DMS 273 (cell line): ENCODE results near the gene RBL1.
A peak's percentile ranks its signal among the peaks of the same experiment; 100 is the strongest.
"Not testable (repeated sequence)": the region's sequence is repeated elsewhere in the genome, so short reads cannot be mapped to it uniquely, and the experiment has no call there.

ENCODE experiments used
- DNase-seq: peaks from one replicate; lab custom pipeline; 2025; ENCODE audit not compliant: unreplicated experiment; lab: John Stamatoyannopoulos, UW

Gene RBL1, protein sequence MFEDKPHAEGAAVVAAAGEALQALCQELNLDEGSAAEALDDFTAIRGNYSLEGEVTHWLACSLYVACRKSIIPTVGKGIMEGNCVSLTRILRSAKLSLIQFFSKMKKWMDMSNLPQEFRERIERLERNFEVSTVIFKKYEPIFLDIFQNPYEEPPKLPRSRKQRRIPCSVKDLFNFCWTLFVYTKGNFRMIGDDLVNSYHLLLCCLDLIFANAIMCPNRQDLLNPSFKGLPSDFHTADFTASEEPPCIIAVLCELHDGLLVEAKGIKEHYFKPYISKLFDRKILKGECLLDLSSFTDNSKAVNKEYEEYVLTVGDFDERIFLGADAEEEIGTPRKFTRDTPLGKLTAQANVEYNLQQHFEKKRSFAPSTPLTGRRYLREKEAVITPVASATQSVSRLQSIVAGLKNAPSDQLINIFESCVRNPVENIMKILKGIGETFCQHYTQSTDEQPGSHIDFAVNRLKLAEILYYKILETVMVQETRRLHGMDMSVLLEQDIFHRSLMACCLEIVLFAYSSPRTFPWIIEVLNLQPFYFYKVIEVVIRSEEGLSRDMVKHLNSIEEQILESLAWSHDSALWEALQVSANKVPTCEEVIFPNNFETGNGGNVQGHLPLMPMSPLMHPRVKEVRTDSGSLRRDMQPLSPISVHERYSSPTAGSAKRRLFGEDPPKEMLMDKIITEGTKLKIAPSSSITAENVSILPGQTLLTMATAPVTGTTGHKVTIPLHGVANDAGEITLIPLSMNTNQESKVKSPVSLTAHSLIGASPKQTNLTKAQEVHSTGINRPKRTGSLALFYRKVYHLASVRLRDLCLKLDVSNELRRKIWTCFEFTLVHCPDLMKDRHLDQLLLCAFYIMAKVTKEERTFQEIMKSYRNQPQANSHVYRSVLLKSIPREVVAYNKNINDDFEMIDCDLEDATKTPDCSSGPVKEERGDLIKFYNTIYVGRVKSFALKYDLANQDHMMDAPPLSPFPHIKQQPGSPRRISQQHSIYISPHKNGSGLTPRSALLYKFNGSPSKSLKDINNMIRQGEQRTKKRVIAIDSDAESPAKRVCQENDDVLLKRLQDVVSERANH

GRCh38 chr20:37095599-37096414, at the start of gene RBL1:
Gene RBL1 (minus strand): TSS chr20:37095997. CDS start chr20:37095928, 69 bp downstream.
- DNase-seq: peak; percentile 96

DNA sequence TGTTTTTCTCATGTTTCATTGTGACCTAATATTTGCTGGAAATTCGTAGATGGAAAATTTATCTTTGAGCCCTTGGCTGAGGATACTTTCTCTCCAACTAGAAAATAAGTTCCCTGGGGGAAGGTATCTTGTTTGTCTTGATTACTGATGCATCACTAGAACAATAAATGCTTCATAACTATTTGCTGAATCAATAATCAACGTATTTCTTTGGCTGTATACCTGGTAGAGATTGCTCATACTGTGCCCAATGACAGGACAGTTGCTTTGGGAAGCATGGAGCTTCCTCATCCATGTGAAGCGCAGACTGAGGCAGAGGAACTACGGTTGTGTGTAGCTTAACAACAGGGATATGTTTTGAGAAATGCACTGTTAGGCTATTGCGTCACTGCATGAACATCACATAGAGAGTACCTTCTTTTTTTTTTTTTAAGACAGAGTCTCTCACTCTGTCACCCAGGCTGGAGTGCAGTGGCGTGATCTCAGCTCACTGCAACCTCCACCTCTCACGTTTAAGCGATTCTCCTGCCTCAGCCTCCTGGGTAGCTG, 49.1 kb upstream of the RBL1 start:
- no peak for DNase-seq

GRCh38 chr20:37142708-37143107, 46.9 kb upstream of the RBL1 start:
- no peak for DNase-seq

- no peak for DNase-seq
Measured at GRCh38 chr20:37137547-37137946, 41.8 kb upstream of the RBL1 start.

GRCh38 chr20:37133952-37134351, 38.2 kb upstream of the RBL1 start:
- no peak for DNase-seq

GRCh38 chr20:37131486-37131885, 35.7 kb upstream of the RBL1 start:
- no peak for DNase-seq

DNA sequence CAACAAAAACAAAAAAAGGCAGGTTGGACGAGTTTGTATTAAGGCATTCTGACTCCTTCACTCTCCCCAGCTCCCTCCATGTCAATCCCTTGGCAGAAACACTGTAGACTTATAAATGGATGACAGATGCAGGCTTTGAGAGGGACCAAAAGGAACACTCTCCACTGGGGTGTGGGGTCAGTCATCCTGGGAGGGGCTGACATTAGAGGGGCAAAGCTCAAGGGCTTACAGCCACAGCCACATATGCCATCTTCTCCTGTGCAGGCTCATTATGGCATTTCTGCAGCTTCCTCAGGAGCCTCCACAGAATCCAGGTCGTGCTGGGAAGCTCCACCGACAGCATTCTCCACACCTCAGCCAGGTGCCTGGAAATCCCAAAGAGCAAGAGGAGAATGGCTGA, 33.0 kb upstream of the RBL1 start:
- DNase-seq: no peak

DNA sequence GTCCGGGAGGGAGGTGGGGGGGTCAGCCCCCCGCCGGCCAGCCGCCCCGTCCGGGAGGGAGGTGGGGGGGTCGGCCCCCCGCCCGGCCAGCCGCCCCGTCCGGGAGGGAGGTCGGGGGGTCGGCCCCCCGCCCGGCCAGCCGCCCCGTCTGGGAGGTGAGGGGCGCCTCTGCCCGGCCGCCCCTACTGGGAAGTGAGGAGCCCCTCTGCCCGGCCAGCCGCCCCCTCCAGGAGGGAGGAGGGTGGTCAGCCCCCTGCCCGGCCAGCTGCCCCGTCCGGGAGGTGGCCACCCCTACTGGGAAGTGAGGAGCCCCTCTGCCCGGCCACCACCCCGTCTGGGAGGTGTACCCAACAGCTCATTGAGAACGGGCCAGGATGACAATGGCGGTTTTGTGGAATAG, 30.5 kb upstream of the RBL1 start:
- not testable (repeated sequence) for DNase-seq

- no peak for DNase-seq
Measured at GRCh38 chr20:37123441-37123840, 27.6 kb upstream of the RBL1 start.

GRCh38 chr20:37120497-37120896, 24.7 kb upstream of the RBL1 start:
- no peak for DNase-seq

- DNase-seq: no peak
Measured at GRCh38 chr20:37119356-37120036, 23.7 kb upstream of the RBL1 start.

DNA sequence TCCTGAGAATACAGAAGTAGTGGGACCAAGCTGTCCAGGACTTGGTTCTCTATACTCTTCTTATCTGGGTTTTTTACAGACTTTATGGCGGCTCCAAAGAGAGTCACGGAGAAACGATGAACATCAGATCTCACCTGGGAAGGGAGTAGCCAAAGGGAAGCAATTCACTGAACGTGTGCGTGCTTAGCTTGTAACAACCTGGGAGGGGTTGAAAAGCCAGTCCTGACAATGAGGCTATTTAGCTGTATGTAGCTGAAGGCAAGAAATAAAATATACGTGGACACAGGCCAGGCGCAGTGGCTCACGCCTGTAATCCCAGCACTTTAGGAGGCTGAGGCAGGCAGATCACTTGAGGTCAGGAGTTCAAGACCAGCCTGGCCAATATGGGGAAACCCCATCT, 18.2 kb upstream of the RBL1 start:
- no peak for DNase-seq

GRCh38 chr20:37111926-37112455, 16.2 kb upstream of the RBL1 start:
- DNase-seq: no peak

GRCh38 chr20:37108676-37109075, 12.9 kb upstream of the RBL1 start:
- DNase-seq: no peak

- DNase-seq: peak; percentile 49
Measured at GRCh38 chr20:37102571-37102970, 6.8 kb upstream of the RBL1 start.

DNA sequence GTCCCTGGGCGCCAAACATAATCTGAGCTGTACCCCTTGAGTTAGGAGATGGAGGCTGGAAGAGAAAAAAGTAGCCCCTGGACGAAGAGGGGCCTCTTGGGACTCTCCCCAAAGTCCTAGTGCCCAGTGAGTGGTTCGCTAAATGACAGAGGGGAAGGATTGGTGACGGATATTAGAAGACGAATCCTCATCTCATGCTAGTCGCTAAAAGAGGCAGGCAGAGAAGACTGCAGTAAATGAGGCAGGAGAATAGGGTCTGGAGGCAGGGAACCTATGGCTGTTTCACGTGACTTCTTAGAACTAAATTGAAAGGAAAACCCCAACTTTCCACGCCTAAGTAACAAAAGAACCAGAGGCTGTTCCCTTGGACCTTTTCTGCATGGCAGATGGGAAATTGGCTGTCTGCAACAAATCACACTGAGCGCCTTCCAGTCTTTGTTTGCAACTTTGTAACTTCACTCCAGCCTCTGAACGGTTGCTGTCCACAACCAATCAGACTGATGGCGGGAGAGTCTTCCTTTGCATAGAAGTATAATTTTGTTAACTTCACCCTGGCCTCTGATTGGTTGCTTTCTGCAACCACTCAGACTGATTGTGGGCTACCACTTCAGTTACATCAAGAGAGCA, 731 bp upstream of the RBL1 start:
- DNase-seq: peak; percentile 45

DNA sequence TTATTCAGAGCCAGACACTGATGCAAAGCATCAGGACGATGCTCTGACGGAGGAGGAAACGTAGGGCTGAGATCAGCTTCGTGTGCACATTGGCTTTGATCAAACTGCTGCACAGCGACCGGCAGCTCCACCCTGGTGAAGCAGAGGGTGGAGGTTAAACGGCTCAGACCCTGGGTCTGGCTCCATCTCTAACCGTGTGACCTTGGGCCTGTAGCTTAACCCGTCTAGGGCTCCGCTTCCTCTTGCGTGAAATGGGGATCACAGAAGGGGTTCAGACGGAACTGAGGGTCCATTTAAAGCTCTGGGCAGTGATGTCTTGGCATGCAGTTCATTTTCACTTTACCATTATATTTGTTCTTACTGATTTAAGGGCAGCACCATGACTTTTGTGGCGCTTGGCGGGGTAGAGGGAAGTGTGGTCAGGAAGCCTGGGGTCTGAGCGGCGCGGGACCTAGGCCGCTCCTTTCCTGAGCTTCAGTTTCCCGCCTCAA, 644 bp downstream of the RBL1 start:
- DNase-seq: peak; percentile 53

DNA sequence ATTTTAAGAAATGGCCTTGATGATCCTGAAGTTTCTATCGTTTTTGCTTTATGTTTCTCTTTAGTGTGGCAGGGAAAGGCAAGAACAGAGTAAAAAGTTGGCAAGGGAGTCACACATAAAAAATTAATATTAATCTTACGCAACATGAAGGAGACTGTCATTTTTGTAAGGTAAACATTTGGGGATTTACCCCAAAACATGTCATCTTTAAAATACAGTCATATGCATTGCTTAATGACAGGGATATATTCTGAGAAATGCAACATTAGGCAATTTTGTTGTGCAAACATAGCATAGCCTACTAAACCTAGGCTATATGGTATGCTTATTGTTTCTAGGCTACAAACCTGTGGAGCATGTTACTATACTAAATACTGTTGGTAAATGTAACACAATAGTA, 5.4 kb downstream of the RBL1 start:
- no peak for DNase-seq

DNA sequence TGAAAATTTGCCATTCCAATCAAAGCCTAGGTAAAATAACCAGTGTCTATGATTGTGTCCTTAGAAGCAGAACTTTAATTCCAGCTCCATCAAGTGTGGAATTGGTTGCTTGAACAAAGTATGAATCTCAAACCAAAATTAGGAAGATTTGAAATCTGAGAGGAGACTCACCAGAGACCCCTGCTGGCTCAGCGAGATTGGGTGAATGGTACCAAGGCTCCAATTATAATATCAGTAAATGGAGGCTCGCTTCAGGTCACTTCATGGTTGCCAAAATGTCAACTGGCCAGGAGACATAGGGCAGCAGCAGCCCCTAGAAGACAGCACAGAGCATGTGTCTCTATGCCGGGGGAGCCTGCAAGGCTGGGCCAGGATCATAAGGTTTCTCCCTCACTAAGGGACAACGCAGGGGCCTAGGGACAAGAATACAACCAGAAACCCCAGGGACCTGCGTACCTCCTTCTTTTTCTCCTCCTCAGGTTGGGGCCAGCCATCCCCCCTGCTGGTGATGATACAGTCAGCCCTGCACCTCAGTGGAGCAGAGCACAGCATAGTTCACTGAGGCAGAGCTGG, 14.0 kb downstream of the RBL1 start:
- peak; percentile 21 for DNase-seq
